HEK293T (cell line): Measurements from ENCODE around the gene RAB8B.

ENCODE experiments used
- ARNT ChIP-seq: fragments of 450-650 bp; IDR thresholded peaks from 2 replicates; pipeline ENCODE4 v1.6.1; 2017; ENCODE audit warnings: mild to moderate bottlenecking
- BHLHE40 ChIP-seq: fragments of 450-650 bp; IDR thresholded peaks from 2 replicates; pipeline ENCODE4 v1.6.1; 2016; ENCODE audit warnings: mild to moderate bottlenecking, moderate library complexity, borderline replicate concordance
- ELF4 ChIP-seq: fragments of 450-650 bp; IDR thresholded peaks from 2 replicates; pipeline ENCODE4 v1.6.1; 2017; ENCODE audit warnings: antibody characterized with exemption
- FOXA1 ChIP-seq: fragments of 450-650 bp; IDR thresholded peaks from 2 replicates; pipeline ENCODE4 v1.6.1; 2016; ENCODE audit warnings: mild to moderate bottlenecking
- FOXM1 ChIP-seq: fragments of 450-650 bp; IDR thresholded peaks from 2 replicates; pipeline ENCODE4 v1.6.1; 2017; ENCODE audit warnings: mild to moderate bottlenecking, borderline replicate concordance
- HDGF ChIP-seq: fragments of 450-650 bp; IDR thresholded peaks from 2 replicates; pipeline ENCODE4 v1.6.1; 2017; ENCODE audit warnings: antibody characterized with exemption, borderline replicate concordance
- L3MBTL2 ChIP-seq: fragments of 450-650 bp; conservative IDR thresholded peaks from 2 replicates; pipeline ENCODE4 v1.6.1; 2016; ENCODE audit warnings: mild to moderate bottlenecking
- LEF1 ChIP-seq: fragments of 450-650 bp; IDR thresholded peaks from 2 replicates; pipeline ENCODE4 v1.6.1; 2017; ENCODE audit warnings: mild to moderate bottlenecking, borderline replicate concordance
- NFRKB ChIP-seq: fragments of 450-650 bp; IDR thresholded peaks from 2 replicates; pipeline ENCODE4 v1.6.1; 2016; ENCODE audit warnings: mild to moderate bottlenecking, moderate library complexity
- PKNOX1 ChIP-seq: fragments of 450-650 bp; IDR thresholded peaks from 2 replicates; pipeline ENCODE4 v1.6.1; 2016
- SP1 ChIP-seq: fragments of 450-650 bp; IDR thresholded peaks from 2 replicates; pipeline ENCODE4 v1.6.1; 2017
- TARDBP ChIP-seq: fragments of 450-650 bp; IDR thresholded peaks from 2 replicates; pipeline ENCODE4 v1.6.1; 2016

GRCh38 chr15:63283126-63283525 lies 93.7 kb downstream of the RAB8B start:
- TF ChIP-seq HDGF (no peak), SP1 (no peak), BHLHE40 (no peak), PKNOX1 (no peak), NFRKB (no peak), FOXA1 (no peak), TARDBP (no peak), ELF4 (no peak), FOXM1 (no peak), L3MBTL2 (no peak), ARNT (no peak), LEF1 (no peak)
